HG02973 (cell line): ENCODE data around the gene RBM19.

ENCODE experiments used
- ATAC-seq: cut with Tn5 transposase; IDR thresholded peaks from one replicate; pipeline ENCODE4 v1.9.1; 2021; ENCODE audit warnings: moderate library complexity; ENCODE audit not compliant: unreplicated experiment

The RBM19 gene

GRCh38 chr12:113840401-113841042 lies 125.6 kb downstream of the RBM19 start:
- ATAC-seq = no peak

- no peak for ATAC-seq
Measured at GRCh38 chr12:113838896-113839295, 127.2 kb downstream of the RBM19 start.

- ATAC-seq = no peak
Measured at GRCh38 chr12:113837528-113838296, 128.4 kb downstream of the RBM19 start.

- ATAC-seq = no peak
Measured at GRCh38 chr12:113837084-113837483, 129.0 kb downstream of the RBM19 start.

- ATAC-seq = no peak
Measured at GRCh38 chr12:113835896-113836295, 130.2 kb downstream of the RBM19 start.

- ATAC-seq = no peak
Measured at GRCh38 chr12:113835433-113835832, 130.7 kb downstream of the RBM19 start.

- ATAC-seq = no peak
Measured at GRCh38 chr12:113833422-113833821, 132.7 kb downstream of the RBM19 start.

- ATAC-seq = no peak
Measured at GRCh38 chr12:113831476-113831875, 134.6 kb downstream of the RBM19 start.

GRCh38 chr12:113831016-113831415 lies 135.1 kb downstream of the RBM19 start:
- ATAC-seq = no peak

- no peak for ATAC-seq
Measured at GRCh38 chr12:113829212-113829611, 136.9 kb downstream of the RBM19 start.

- ATAC-seq = no peak
Measured at GRCh38 chr12:113827539-113828114, 138.5 kb downstream of the RBM19 start.

GRCh38 chr12:113826805-113827538 lies 139.2 kb downstream of the RBM19 start:
- ATAC-seq = no peak

- no peak for ATAC-seq
Measured at GRCh38 chr12:113825705-113826104, 140.4 kb downstream of the RBM19 start.

GRCh38 chr12:113823816-113824215 lies 142.3 kb downstream of the RBM19 start:
- no peak for ATAC-seq

GRCh38 chr12:113823016-113823415 lies 143.1 kb downstream of the RBM19 start:
- ATAC-seq = no peak

GRCh38 chr12:113820842-113821241 lies 145.3 kb downstream of the RBM19 start:
- no peak for ATAC-seq

- no peak for ATAC-seq
Measured at GRCh38 chr12:113820309-113820708, 145.8 kb downstream of the RBM19 start.

- no peak for ATAC-seq
Measured at GRCh38 chr12:113819495-113819894, 146.6 kb downstream of the RBM19 start.

GRCh38 chr12:113818833-113819232 lies 147.3 kb downstream of the RBM19 start:
- no peak for ATAC-seq

- no peak for ATAC-seq
Measured at GRCh38 chr12:113818283-113818682, 147.8 kb downstream of the RBM19 start.

GRCh38 chr12:113816866-113817265 lies 149.3 kb downstream of the RBM19 start:
- ATAC-seq = no peak
